Measurements from ENCODE around the gene HSPB7. TPM values are rescaled to one million over a fixed set of nuclear protein-coding genes. Genes with fewer than 3 reads are reported as not detected.
A peak's percentile ranks its signal among the peaks of the same experiment; 100 is the strongest.

Gene HSPB7
- total RNA-seq, 1 donor from 2014 or later: not detected

GRCh38 chr1:16015491-16015890 lies 2.4 kb downstream of the HSPB7 start:
- Histone ChIP-seq H3K36me3 (no peaks in the 10 kb centered on the region), H3K27ac (no peak overlapping the region), H3K4me2 (no peak overlapping the region), H3K79me2 (ENCODE audit: low read depth) (no peaks in the 10 kb centered on the region), H2AFZ (replicated peaks) (no peak overlapping the region), H3K4me3 (no peak overlapping the region), H3K9me3 (ENCODE audit: low read depth) (no peaks in the 10 kb centered on the region), H3K27me3 (peaks cover 46% of the 10 kb centered on the region), H3F3A (ENCODE audit: low read depth) (no peaks in the 10 kb centered on the region), H4K20me1 (ENCODE audit: low read depth) (peaks cover 3% of the 10 kb centered on the region), H3K9ac (no peak overlapping the region), H3K4me1 (peaks cover 9% of the 10 kb centered on the region)
- H3K4me3 Mint-ChIP-seq: no peak overlapping the region
- H3K4me1 Mint-ChIP-seq: peaks cover 39% of the 10 kb centered on the region
- peaks cover 13% of the 10 kb centered on the region for H3K27me3 Mint-ChIP-seq (ENCODE audit: insufficient read depth, low read depth)
- no peaks in the 10 kb centered on the region for H3K36me3 Mint-ChIP-seq
- no peaks in the 10 kb centered on the region for H3K9me3 Mint-ChIP-seq
- no peak for DNase-seq (ENCODE audit: low spot score)
- peak overlapping the region; percentile 42 for H3K27ac Mint-ChIP-seq
- TF ChIP-seq EZH2 (IDR thresholded peaks at IDR 0.05): no peak
- TF ChIP-seq EZH2phosphoT487 (IDR thresholded peaks at IDR 0.05): no peak
- TF ChIP-seq CTCF (IDR thresholded peaks at IDR 0.05): no peak

DNA sequence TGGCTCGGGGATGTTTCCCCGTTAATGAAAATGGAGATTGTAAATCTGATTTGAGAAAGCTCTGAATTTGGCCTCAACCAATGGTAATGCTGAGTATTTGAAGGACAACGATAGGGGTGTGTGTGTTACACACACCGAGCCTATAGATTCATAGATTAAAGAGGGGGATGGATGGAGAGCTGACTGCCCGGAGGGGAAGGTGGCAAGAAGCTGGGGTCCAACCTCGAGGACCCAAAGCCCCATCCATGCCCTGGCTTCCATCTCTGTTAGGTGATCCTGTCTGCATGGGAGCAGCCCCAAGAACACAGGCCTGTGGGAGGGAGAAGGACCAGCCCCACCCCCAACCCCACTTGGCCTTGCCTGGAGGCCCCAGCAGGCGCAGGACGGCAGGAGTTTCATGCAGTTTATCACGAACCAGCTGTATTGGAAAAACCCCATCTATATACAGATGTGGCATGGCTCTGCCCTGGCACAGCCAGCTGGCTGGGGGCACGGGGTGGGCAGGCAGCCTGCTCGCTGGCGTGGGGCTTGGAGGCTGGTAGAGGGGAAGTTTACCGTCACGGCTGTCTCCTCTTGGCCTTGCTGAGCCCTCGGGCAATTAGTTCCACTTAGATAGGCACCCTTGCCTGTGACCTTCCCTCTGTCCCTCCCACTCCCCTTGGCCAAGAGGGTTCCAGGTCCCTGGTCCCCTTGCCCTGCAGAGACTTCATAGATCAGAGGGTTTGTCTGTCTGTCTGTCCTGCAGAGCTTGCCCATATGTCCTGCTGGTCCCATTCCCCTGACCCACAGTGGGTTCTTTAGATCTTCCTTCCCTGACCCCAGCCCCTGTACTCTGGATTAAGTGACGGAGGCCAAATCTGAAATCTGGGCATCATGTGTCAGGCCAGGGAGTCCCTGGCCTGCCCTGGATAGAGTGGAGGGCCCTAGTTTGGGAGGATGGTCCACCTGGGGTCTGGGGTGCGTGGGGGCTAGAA lies 3.0 kb downstream of the HSPB7 start:
- Histone ChIP-seq H3K36me3 (no peaks in the 10 kb centered on the region), H4K20me1 (ENCODE audit: low read depth) (peaks cover 3% of the 10 kb centered on the region), H3F3A (ENCODE audit: low read depth) (no peaks in the 10 kb centered on the region), H3K4me2 (no peak overlapping the region), H3K9me3 (ENCODE audit: low read depth) (no peaks in the 10 kb centered on the region), H2AFZ (replicated peaks) (no peak overlapping the region), H3K4me1 (peaks cover 9% of the 10 kb centered on the region), H3K27ac (no peak overlapping the region), H3K9ac (no peak overlapping the region), H3K4me3 (no peak overlapping the region), H3K27me3 (peaks cover 46% of the 10 kb centered on the region), H3K79me2 (ENCODE audit: low read depth) (no peaks in the 10 kb centered on the region)
- H3K9me3 Mint-ChIP-seq: no peaks in the 10 kb centered on the region
- peak overlapping the region; percentile 67 for H3K4me3 Mint-ChIP-seq
- no peak for DNase-seq (ENCODE audit: low spot score)
- H3K4me1 Mint-ChIP-seq: peaks cover 35% of the 10 kb centered on the region
- no peaks in the 10 kb centered on the region for H3K36me3 Mint-ChIP-seq
- H3K27me3 Mint-ChIP-seq (ENCODE audit: insufficient read depth, low read depth): peaks cover 11% of the 10 kb centered on the region
- no peak for TF ChIP-seq EZH2phosphoT487 (IDR thresholded peaks at IDR 0.05)
- no peak for TF ChIP-seq CTCF (IDR thresholded peaks at IDR 0.05)
- no peak for TF ChIP-seq EZH2 (IDR thresholded peaks at IDR 0.05)
- H3K27ac Mint-ChIP-seq: peak overlapping the region; percentile 75

GRCh38 chr1:16013908-16014258 lies 4.0 kb downstream of the HSPB7 start:
- no peak overlapping the region for H3K27ac Mint-ChIP-seq
- Histone ChIP-seq H3K4me2 (no peak overlapping the region), H2AFZ (replicated peaks) (no peak overlapping the region), H3K27ac (no peak overlapping the region), H3K36me3 (no peaks in the 10 kb centered on the region), H3K79me2 (ENCODE audit: low read depth) (no peaks in the 10 kb centered on the region), H4K20me1 (ENCODE audit: low read depth) (peaks cover 3% of the 10 kb centered on the region), H3K9ac (no peak overlapping the region), H3F3A (ENCODE audit: low read depth) (no peaks in the 10 kb centered on the region), H3K4me3 (no peak overlapping the region), H3K27me3 (peaks cover 46% of the 10 kb centered on the region), H3K4me1 (peaks cover 9% of the 10 kb centered on the region), H3K9me3 (ENCODE audit: low read depth) (no peaks in the 10 kb centered on the region)
- TF ChIP-seq EZH2phosphoT487 (IDR thresholded peaks at IDR 0.05) (no peak), CTCF (IDR thresholded peaks at IDR 0.05) (no peak)
- DNase-seq (ENCODE audit: low spot score): no peak
- no peaks in the 10 kb centered on the region for H3K9me3 Mint-ChIP-seq
- H3K4me1 Mint-ChIP-seq: peaks cover 27% of the 10 kb centered on the region
- H3K4me3 Mint-ChIP-seq: peak overlapping the region; percentile 21
- peaks cover 14% of the 10 kb centered on the region for H3K27me3 Mint-ChIP-seq (ENCODE audit: insufficient read depth, low read depth)
- no peaks in the 10 kb centered on the region for H3K36me3 Mint-ChIP-seq
